Activated T-cell treated with anti-CD3 and anti-CD28 coated beads for 24 hours (primary cell): Measurements from ENCODE around the gene NXN.
"Not testable (repeated sequence)": the region's sequence is repeated elsewhere in the genome, so short reads cannot be mapped to it uniquely, and the experiment has no call there.

Experiments used
- DNase-seq: peaks from one replicate; pipeline ENCODE4 v3.0.0-alpha.2; 2020; ENCODE audit warnings: low read depth

Gene NXN

GRCh38 chr17:979212-979538 is 401 bp downstream of the NXN start:
- DNase-seq, result no peak

GRCh38 chr17:978103-979093 is 1.2 kb downstream of the NXN start:
- no peak for DNase-seq

- no peak for DNase-seq
Observed at GRCh38 chr17:977166-977565, 2.4 kb downstream of the NXN start.

DNA sequence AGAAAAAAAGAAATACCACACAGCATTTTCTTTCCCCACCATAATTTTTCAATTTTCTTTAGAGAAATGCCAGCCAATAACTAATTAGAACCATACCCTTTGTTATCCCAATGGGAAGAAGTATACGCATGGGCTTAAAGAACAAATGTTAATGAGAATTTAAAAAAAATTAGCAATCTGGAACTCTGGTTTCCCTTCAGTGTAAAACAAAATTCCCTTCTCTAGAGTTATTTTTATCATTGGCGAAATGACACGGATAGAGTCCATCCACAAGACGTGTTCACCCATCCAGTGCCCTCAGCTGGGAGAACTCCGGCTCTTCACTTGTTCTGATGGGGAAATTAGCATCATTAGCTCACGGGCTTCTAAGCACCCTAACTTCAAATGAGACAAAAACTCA is 3.3 kb downstream of the NXN start:
- no peak for DNase-seq

- no peak for DNase-seq
Observed at GRCh38 chr17:975371-975915, 4.1 kb downstream of the NXN start.

GRCh38 chr17:974778-975177 is 4.8 kb downstream of the NXN start:
- not testable (repeated sequence) for DNase-seq

DNA sequence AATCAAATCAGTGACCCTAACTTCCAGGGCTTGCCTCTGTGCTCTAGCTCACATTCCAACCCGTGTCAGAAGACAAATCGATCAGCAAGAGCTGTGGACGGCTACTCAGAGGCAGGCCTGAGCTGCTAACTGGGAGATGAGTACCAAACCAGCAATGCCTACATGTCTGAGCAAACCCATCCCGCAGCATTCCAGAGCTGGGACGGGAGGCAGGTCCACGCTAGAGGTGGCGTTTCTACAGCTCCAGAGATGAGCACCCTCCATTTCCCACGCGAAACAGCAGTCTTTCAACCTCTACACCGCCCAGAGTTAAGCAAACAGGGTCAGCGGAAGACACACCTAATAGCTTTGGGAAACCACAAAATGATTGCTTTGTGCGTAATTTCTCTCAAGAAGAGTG is 6.5 kb downstream of the NXN start:
- no peak for DNase-seq

GRCh38 chr17:971861-972260 is 7.7 kb downstream of the NXN start:
- not testable (repeated sequence) for DNase-seq

- DNase-seq, result no peak
Observed at GRCh38 chr17:970364-970763, 9.2 kb downstream of the NXN start.

DNA sequence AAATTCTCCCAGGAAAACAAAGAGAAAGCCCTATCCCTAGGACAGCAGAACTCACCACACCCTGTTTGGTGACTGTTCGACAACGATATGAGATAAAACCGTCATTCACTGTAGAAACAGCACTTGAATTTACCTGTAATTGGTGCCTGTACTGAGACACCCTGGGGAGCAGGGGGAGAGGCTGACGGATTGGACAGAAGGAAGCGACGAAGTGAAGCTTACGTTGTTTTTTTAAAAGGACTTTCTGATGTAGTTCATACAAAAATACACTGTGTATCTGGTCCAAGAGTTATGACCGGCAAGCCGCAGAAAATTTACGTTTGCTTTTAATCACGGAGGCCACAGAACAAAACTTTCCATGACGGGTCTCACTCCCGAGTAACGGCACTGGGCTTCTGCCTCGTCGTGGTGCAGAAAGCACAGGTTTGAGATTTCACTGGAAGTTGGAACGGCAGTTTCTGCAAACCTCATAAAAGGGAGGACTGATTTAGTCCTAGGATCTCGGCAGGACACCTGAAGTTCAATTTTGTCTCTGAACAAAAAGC is 9.7 kb downstream of the NXN start:
- no peak for DNase-seq

DNA sequence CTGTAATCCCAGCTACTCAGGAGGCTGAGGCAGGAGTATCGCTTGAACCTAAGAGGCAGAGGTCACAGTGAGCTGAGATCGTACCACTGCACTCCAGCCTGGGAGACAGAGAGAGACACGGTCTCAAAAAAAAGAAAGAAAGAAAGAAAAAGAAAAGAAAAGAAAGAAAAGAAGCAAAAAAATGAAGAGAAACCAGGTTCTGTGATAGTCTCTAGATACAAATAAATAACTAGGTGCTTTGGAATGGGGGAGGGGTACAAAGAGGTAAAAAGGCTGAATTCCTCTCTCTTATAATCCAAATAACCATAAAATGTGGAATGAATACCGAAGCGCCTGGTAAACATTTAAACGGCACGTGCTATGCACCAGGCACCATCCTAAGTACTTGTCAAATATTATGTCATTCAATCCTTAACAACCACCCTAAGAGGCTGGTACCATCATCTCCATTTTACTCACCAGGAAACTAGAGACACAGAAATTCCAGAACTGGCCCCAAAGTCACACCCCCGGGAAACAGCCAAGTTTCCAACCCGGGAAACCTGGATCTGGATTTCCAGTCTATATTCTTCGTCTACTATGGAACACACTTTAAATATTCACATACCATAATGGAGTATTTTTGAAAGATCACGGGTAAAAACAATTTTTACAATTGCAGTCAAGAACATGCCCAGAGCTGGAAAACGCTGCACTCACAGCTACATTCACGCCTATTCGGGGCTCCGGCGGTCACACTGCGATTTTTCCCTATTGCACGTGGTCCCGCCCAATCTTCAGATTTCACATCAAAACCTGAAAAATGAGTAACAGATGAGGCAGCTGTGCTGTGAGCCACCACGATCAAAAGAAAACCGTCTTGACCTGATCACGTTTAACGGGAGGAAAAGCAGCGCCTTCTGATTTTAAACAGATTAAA is 10.5 kb downstream of the NXN start:
- no peak for DNase-seq

- DNase-seq, result no peak
Observed at GRCh38 chr17:967122-967521, 12.5 kb downstream of the NXN start.

DNA sequence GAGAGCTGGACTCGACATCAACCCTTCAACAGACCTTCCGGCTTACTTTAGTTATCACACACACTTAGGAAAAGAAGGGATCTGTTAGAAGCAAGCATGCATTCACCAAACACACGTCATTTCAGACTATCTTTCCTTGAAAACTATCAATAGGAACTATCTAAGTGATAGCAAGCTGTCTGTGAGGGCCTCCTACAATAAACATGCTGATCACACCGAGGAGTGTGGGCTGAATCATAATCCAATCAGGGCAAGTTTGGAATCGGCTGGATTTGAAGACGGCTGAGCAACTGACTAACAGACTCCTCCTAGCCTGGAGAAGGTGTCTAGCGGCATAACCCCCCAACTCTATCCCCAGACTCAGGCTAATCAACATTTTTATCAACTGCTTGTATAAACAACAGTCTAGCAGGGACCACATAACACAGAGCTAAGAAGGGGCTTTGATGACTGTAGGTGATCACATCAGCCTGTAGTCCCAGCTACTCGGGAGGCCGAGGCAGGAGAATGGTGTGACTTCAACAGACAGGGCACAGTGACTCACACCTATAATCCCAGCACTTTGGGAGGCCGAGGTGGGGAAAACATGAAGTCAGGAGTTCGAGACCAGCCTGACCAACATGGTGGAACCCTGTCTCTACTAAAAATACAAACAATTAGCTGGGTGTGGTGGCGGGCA is 14.1 kb downstream of the NXN start:
- no peak for DNase-seq

DNA sequence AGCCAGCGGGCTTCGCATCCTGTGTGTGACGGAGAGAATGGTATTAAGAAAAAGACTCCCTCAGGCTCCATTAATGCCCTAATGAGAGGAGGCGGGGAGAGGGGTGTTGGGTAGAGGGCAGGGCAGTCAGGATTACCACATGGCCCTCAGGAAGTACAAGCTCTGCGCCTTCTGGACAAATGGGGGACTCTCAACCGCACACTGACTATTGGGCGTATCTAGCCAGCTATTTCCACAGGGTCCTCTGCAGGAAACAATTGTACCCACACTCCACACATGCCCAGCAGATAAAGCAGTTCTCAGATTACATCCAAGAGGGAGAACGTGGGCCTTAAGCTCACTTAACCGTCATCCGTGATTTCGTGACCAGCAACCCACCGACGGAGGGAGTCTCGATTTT is 14.7 kb downstream of the NXN start:
- DNase-seq, result no peak

DNA sequence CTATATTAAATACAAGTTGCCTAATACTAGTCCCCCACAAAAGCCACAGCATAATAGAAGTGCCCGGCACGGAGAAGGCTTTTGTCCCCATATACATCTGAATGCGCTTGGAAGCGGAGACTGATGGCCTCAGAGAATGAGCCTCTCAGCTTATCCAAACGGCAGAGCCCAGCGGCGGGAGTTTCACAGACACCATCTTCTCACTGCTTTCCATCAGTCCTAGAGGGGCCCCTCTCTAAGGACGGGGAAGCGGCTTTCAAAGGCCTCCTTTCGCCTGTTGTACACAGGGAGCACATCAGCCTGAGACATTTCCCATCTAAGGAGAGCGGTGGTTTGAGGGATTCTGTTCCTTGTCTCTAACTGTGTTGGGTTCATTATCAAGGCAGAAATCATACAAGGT is 16.9 kb downstream of the NXN start:
- DNase-seq, result no peak

- no peak for DNase-seq
Observed at GRCh38 chr17:962166-962565, 17.4 kb downstream of the NXN start.

DNA sequence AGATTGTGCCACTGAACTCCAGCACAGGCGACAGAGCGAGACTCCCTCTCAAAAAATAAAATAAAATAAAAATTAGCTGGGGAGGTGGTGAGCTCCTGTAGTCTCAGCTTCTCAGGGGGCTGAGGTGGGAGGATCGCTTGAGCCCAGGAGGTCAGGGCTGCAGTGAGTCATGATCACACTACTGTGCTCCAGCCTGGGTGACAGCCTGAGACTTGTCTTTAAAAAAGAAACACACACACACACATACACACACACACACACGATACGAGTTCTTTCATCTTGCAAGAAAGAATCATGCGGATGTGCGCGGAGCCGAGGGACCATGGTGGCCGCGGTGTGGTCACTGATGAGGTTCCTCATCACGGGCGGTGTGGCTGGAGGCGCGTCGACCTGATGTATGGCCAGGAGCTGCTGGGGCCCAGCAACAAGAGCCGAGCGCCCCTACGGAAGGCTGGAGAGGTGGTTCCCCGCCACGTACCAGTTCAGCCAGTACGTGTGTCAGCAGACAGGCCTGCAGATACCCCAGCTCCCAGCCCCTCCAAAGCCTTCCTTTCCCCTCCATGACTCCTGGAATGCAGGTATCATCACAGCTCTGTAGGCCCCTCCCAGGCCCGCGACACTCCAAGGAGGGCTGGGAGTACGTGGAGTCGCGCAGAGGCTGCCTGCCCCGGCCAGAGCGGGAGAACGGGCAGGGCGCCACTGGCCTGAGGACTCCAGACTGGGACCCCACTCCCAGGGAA is 20.7 kb downstream of the NXN start:
- DNase-seq, result no peak

GRCh38 chr17:957856-958421 is 21.6 kb downstream of the NXN start:
- no peak for DNase-seq

DNA sequence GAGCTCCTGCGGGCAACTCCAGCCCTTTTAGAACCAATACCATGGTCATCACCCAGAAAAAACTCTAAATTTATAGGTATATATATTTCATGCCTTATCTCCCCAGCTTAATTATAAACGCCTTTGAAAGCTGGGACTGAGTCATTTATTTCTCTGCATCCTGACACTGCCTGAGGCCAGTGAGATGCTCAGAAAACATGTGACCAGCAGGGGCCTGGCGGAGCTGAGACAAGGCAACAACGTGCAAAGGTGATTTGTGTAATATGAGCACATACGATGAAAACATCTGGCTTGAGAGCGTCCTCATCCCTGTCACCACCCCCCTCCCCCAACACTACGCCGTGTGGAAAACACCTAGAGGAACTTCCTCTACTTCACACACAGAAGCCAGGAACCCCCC is 22.7 kb downstream of the NXN start:
- no peak for DNase-seq

- no peak for DNase-seq
Observed at GRCh38 chr17:954431-955164, 25.0 kb downstream of the NXN start.
